Hepatic stellate cell (primary cell): ENCODE data around the gene IL1F10.

Experiments used
- DNase-seq: peaks from one replicate; pipeline ENCODE4 v3.0.0; 2011; ENCODE audit warnings: low spot score

The IL1F10 gene, protein sequence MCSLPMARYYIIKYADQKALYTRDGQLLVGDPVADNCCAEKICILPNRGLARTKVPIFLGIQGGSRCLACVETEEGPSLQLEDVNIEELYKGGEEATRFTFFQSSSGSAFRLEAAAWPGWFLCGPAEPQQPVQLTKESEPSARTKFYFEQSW

DNA sequence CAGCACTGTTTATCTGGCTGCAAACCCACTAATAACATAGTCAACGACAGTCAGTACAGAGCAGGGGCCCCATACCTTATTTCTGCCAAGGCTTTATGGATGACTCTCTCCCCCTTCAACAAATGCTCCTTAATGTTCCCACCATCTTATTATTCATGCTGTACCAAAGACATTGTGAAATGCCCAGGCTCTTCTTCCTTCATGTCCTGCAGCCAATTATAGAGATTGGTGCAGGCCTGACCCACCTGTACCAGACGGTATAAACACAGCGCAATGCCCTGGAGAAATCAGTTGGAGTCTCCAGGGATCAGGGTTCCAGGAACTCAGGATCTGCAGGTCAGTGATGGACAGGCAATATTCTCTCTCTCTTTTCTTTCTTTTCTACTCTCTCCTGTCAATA, at the start of gene IL1F10:
TSS of gene IL1F10 (plus strand) at position 290 of the 400 bp plus-strand sequence. CDS start 4,769 bp downstream, outside the sequence.
- DNase-seq = no peak

DNA sequence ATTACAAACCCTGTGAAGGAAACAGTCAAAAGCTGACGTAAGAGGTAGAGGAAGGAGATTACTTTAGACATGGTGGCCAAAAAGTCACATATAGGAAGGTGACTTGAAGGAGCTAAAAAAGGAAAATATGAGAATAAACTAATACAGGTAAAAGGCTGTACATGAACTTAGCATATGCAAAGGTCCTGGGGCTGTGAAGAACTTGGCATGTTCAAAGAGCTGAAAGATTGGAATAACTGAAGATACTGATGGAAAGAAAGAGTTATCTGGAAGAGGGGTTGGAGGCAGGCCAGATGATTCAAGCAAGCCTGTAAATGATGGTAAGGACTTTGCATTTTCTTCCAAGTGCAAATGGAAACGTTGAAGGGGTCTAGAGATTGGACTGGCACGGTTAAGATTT, 49.3 kb upstream of the IL1F10 start:
- no peak for DNase-seq

DNA sequence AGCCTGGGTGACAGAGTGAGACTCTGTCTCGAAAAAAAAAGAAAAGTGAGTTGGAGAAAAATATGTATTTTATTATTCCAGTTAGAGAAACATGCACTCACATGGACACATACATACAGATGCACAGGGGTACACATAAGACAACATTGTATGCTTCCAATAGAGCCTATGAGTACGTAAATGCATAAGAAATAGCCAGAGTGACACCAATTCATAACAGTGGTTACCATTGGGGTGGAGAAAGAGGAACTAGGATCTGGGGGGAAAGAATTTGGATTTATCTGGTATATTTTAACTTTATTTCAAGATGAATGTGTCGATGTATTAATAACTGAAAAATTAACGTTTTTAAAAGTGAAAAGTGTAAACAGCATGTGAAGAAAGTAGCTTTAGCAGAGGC, 46.5 kb upstream of the IL1F10 start:
- DNase-seq = no peak

DNA sequence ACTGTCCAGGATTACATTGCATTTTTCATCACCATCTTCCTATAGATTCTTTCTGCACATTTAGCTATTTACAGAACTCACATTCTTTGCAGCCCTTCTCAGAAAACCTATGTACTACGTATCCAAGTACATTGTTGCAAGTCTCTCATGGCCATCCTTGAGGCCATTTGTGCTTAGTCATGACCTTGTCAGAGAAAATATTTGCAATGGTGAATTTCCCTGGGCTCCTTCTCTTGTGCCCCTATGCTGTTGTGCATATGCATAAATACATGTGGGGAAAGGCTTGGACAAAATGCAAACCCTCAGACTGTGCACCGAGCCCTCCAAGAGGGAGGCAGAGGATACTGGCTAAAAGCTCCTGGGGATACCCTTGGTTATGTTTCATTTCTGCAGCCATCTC, 43.0 kb upstream of the IL1F10 start:
- DNase-seq = no peak

DNA sequence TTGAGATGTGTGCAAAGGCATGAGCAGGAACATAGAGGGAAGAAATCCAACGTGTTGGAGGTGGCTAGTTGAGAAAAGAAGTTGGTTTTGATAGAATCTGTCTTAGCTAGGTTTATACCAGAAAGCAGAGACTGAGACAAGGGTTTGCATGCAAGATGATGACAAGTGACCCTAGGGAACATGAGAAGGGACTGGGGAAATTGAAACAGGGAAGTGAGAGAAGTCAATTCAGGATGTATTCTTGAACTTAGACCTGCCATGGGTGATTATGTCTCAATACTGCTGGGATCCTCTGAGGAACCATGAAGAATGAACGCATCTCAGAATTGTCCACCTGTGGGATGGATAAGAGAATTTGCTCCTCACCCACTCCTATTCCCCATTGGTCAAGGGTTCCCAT, 42.0 kb upstream of the IL1F10 start:
- DNase-seq = no peak

DNA sequence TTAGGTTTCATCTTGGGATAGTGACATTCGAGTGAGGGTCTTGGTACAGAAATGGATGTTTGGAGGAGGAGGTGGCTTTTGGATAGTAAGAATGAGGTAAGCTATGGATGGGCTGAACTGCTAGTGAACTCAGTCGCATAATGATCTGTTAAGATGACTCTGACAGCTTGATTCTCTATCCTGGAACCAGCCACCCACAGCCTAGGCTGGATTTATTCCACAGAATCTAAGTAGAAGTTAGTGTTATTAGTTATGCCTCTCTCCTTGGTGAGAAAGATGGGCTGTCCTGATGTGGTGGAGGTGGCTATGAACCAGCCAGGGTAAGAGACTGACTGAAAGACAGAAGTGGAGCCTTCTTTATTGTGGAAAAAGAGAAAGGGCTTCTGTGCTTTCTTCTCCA, 40.1 kb upstream of the IL1F10 start:
- DNase-seq = no peak

DNA sequence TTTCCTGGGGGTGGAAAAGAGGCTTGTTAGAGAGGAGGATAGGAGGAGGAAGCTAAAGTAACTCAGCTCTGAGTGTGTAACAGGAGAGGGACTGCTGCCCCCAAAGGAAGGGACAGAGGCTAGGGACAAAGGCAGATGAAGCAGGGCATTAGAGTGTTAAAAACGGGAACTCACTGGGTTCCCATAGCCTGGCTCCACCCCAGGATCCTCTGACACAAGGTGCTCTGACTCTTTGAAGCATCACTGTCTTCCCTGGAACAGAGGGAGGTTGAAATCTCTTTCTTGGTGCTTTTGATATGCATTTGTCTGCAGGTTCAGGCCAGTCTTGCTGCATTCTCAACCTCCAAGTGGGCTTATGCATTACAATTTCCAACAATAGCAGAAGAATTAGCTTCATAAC, 39.7 kb upstream of the IL1F10 start:
- no peak for DNase-seq

DNA sequence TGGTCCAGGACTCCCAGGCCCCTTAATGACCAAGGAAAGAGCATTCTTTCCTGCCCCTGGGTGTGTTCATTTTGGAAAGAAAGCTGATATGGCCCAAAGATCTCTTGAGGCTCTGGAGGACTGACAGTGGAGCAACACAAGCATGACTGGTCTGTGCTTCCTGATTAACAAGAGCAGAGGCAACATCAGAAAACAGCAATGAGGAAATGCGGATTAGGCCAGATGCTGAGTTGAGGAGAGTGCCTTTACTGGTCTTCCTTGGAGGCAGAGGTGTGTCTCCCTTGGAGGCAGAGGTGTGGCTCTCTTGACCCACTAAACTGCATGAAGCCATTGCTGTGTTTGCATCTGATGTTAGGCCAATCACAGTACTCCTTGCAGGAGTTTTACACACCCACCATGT, 35.0 kb upstream of the IL1F10 start:
- no peak for DNase-seq

DNA sequence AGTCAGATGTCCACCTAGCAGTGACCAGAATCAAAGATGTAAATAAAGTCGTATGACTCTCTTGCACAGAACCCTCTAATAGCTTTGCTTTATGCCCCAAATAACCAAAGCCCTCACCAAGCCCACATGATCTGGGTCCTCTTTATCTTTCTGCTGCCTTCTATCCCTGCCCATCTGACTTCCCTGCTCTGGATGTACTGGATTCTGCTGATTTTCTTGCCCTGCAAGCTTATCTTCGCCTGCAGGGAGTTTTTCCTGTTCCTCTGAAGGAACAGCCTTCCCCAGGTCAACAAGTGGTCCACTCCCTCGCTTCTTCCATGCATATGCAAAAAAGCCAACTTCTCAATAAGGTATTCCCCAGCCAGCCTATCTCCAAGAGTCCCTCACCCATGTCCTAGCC, 33.8 kb upstream of the IL1F10 start:
- no peak for DNase-seq

DNA sequence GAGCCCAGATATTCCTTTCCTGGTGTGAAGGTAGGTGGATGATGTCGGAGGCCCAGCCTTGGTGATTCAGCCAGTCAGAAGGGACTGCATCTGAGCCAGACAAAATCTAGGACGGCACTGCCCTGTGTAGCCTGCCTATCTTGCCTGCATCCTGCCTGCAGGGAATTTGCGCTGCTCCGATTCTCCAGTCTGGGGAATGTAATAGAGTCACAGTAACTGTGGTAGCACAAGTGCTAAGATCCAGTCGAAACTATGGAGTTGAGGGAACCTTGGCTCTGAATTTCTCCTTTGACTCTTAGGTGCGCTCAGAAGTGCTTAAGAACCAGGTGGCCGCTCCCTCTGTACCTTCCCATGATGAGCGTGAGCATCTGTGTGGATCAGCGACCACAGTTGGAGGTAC, 31.0 kb upstream of the IL1F10 start:
- no peak for DNase-seq

DNA sequence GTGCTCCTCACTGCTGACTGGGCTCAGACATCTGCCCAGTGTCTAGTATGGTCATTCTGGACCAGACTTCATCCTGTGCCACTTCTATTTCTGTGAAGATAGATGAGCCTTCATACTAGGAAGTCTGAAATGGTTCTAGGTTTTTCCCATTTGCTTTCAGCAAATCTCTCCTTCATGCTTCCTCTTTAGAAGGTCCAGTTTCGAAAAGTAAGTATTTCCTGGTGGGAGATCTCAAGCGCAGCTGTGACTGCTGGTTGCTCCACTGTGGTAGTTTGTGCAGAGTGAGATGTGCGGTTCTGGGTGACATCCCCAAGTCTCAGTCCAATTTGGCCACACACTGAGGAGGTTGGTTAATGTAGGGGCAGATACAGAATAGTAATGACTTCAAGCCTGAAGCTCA, 29.5 kb upstream of the IL1F10 start:
- no peak for DNase-seq

DNA sequence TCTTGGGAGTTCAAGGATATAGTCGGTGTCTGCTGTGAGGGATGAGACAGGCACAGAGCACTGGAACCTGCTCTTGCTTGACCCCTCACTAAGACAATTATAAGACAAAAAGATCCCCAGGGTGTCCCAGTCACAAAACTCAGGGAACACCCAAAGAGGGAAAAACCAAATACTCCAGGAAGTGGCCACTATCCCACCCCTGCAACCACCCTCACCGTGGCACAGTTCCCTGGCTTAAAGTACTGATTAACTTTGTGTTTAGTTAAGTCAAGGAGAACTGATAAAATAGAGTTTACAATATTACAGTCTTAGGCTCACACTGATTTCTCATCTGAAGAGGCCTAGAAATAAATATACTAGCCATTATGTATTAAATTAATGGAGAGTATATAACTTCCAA, 28.6 kb upstream of the IL1F10 start:
- DNase-seq = no peak

DNA sequence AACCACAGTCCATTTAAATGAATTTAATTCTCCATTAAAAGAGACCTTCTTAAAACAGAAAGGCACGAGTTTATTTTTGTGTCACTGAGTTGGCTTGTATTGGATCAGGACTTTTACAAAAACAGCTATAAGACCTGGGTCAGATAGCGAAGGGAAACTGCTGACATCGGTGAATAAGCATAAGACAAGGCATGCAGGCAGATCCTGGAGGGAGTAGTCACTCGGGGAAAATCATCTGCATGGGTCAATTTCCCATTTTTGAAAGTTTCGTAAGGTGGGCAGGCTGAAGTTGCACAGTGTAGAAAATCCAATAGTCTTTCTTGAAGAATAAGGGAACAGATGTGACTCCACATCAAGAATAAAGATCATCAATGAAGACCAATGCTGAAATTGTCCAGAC, 28.1 kb upstream of the IL1F10 start:
- DNase-seq = no peak

DNA sequence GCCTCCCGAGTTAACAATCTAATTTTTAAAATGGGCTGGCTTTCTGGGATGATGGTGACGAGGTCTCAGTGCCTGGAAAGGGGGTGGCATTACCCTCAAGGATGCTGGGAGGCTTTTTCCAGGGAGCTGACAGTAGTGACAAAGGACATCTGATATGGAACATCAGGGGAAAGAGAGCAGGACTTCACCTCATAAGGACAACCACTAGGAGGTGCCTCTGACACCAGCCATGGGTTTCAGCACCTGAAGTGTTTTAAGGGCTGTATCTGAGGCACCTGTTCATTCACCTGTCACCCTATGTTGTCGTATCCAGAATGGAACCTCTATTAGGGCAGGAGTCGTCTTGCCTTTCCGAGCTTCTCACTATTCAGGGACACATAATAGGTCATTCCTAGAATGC, 25.9 kb upstream of the IL1F10 start:
- no peak for DNase-seq

DNA sequence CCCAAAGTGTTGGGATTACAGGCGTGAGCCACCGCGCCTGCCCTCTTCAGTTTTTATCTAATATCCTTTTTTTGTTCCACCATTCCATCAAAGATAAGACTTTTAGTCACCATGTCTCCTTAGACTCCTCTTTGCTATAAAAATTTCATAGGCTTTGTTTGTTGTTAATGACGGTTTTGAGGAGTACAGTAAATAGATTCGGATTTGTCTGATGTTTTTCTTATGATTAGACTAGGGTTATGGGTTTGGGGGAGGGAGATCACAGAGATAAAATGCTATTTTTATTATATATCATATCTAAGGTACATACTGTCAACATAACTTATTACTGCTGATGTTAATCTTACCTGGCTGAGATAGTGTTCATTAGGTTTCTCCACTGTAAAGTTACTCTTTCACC, 21.3 kb upstream of the IL1F10 start:
- no peak for DNase-seq

DNA sequence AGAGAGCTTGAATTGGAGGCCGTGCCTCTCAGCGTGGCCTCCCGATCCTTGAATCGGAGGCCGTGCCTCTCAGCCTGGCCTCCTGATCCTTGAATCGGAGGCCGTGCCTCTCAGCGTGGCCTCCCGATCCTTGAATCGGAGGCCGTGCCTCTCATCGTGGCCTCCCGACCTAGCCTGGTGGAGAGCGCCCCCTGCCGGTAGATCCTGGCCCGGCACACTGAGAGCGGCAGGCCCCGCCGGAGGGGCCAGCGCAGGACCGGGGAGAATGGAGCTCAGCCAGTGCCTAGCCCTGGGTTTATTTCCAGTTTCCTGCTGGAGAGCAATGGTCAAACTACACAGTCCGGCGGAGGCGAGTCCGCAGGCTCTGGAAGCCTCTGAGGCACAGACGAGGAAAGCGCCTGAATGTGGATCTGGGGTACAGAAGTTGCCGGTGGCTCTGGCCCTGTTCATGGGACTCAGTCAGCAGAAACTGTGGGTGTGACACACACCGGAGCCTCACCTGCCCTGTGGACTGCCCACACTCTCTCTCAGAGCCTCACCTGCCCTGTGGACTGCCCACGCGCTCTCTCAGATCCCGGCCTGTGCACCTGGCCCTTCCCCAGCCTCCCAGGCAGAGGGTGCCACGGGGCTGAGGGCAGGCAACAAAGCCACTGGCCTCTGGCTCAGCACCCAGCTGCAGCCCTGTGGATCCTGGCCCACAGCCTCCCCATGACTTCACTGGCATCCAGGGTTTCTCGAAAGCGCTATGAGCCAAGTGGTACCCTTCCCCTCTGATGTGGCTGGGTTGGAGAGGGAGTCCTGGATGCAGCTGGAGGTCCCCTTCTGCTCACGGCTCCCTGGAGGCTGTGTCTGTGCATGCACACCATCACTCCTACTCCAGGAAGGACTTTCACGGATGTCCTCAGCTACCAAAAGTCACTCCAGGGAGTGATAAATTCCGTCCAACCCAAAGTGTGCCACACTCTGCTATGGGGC, 16.6 kb upstream of the IL1F10 start:
- no peak for DNase-seq

DNA sequence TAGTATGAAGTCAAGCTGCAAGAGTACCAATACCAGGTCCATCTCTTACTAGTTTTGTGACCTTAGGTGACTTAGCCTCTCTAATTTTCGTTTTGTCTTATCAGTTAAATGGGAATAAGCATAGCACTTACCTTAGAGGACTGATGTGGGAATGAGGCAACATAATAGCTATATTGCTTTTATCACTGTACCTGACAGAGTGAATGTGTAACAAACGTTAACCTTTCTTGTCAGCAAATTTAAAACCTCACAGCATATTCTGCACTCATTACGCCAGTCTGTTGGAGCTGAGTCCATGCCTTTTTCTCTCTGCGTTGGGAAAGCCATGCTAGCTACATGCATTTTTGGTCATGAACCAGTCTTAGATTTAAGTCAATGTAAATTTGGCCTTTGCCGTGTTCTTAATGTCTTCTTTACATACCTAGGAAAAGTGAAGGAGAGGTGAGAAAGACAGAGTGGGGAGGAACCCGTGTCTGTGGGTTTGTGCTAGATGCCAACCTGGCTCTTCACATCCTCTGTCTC, 15.3 kb upstream of the IL1F10 start, which contains the start of gene IL36B:
TSS of gene IL36B (minus strand) at position 472 of the 522 bp plus-strand sequence.
- DNase-seq = no peak

DNA sequence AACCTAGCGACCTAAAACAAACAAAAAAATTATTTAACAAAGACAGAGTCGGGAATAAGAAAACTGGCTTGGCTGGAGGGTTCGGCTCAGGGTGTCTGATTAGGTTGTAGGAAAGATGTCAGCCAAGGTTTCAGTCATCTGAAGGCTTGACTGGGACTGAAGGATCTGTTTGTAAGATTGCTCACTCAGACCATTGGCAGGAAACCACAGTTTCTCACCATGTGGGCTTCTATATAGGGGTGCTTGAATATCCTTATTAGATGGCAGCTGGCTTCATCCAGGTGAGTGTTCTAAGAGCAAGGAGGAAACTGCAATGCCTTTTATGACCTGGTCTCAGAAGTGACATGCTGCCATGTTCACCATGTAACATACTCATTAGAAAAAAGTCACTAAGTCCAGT, 14.1 kb upstream of the IL1F10 start:
- no peak for DNase-seq

DNA sequence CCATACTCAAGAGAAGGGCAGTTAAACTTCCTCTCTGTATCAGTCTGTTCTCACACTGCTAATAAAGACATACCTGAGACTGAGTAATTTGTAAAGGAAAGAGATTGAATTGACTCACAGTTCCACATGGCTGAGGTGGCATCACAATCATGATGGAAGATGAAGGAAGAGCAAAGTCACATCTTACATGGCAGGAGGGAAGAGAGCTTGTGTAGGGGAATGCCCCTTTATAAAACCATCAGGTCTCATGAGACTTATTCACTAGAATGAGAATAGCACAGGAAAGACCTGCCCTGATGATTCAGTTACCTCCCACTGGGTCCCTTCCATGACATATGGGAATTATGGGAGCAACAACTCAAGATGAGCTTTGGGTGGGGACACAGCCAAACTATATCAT, 13.7 kb upstream of the IL1F10 start:
- no peak for DNase-seq

DNA sequence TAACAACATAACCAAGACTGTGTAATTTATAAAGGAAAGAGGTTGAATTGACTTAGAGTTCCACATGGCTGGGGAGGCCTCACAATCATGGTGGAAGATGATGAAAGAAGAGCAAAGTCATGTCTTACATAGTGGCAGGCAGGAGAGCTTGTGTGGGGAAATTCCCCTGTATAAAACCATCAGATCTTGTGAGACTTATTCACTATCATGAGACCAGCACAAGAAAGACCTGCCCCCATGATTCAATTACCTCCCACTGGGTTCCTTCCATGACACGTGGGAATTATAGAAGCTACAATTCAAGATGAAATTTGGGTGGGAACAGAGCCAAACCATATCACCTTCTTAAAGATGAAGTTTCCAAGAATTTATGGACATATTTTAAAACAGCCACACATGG, 11.2 kb upstream of the IL1F10 start:
- no peak for DNase-seq

DNA sequence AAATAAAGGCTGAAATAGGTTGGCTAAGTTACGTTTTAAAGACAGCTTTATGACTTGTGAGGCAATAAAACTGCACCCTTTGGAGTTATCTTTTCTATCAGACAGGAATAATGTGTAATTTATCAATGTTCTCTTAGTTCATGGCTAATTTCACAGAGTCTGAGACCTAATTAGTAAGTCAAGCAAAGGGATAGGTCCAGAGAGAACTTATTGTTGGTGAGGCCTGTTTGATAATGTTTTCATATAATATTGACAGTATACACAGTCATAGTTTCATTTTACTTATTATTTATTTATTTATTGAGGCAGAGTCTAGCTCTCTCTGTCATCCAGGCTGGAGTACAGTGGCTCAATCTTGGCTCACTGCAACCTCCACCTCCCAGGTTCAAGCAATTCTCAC, 10.7 kb upstream of the IL1F10 start:
- DNase-seq = no peak

DNA sequence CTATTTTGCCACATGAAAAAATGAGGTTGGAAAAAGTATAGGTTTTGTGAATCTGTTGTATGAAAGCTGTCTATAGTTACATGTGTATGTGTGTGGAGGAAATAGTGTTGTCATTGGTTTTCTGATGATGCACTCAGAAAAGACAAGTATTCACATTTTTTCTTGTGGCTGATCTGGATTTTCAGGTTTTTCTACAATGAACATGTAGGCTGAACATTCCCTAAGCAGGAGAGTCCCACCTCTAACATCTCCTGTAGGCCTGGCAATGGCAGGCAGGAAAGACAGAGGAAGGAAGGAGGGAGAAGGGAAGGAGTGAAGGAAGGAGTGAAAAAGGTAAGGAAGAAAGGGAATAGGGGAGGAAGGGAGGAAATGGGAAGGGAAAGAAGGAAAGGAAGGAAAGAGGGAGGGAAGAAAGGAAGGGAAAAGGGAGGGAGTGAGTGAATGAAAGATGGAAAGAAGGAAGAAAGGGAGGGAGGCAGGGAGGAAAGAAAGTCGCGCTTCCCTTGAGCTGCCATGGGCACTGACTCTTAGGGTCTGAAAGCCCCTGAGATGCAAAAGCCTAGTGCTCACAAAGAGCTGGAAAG, 9.3 kb upstream of the IL1F10 start:
- no peak for DNase-seq
